SK-N-SH treated with all-trans-retinoic acid at 6 μM for 48 hours (cell line): ENCODE data around the gene PPP1R15B.

Source experiments
- ATAC-seq: fragments of 200-7000 bp; cut with Tn5 transposase; 3 replicates; pipeline ENCODE4 v1.9.1; 2020; ENCODE audit warnings: mild to moderate bottlenecking, moderate library complexity
- ARNTL ChIP-seq: fragments of 450-650 bp; formaldehyde crosslinking; IDR thresholded peaks from 2 replicates; pipeline ENCODE4 v1.5.0; 2020; ENCODE audit warnings: low read depth, mild to moderate bottlenecking, moderate library complexity, borderline replicate concordance
- BACH2 ChIP-seq: fragments of 250-450 bp; sonication (Bioruptor Pico); IDR thresholded peaks from 2 replicates; pipeline ENCODE4 v1.9.0; 2021; ENCODE audit warnings: mild to moderate bottlenecking, borderline replicate concordance
- CSDC2 ChIP-seq: fragments of 250-450 bp; sonication (Bioruptor Pico); IDR thresholded peaks from 2 replicates; pipeline ENCODE4 v1.5.0; 2020; ENCODE audit warnings: mild to moderate bottlenecking, moderate library complexity
- ESRRG ChIP-seq: fragments of 250-450 bp; sonication (Bioruptor Pico); IDR thresholded peaks from 2 replicates; pipeline ENCODE4 v1.6.1; 2021; ENCODE audit warnings: mild to moderate bottlenecking
- GLIS3 ChIP-seq: fragments of 250-450 bp; sonication (Bioruptor Pico); IDR thresholded peaks from 2 replicates; pipeline ENCODE4 v1.5.0; 2020; ENCODE audit warnings: mild to moderate bottlenecking, moderate library complexity
- ISL1 ChIP-seq: fragments of 250-450 bp; sonication (Bioruptor Pico); IDR thresholded peaks from 2 replicates; pipeline ENCODE4 v2.1.2; 2022; ENCODE audit warnings: mild to moderate bottlenecking, moderate library complexity
- OSR1 ChIP-seq: fragments of 250-450 bp; sonication (Bioruptor Pico); IDR thresholded peaks from 2 replicates; pipeline ENCODE4 v1.8.0; 2022; ENCODE audit warnings: moderate library complexity, mild to moderate bottlenecking, inconsistent platforms
- PPARA ChIP-seq: fragments of 250-450 bp; sonication (Bioruptor Pico); IDR thresholded peaks from 2 replicates; pipeline ENCODE4 v1.5.0; 2020; ENCODE audit warnings: mild to moderate bottlenecking, borderline replicate concordance
- RARB ChIP-seq: fragments of 250-450 bp; sonication (Bioruptor Pico); IDR thresholded peaks from 2 replicates; pipeline ENCODE4 v1.8.0; 2021; ENCODE audit warnings: mild to moderate bottlenecking, moderate library complexity
- SNAI2 ChIP-seq: fragments of 250-450 bp; sonication (Bioruptor Pico); IDR thresholded peaks from 2 replicates; pipeline ENCODE4 v1.5.0; 2020; ENCODE audit warnings: mild to moderate bottlenecking, moderate library complexity
- TCF4 ChIP-seq: fragments of 250-450 bp; sonication (Bioruptor Pico); IDR thresholded peaks from 2 replicates; pipeline ENCODE4 v1.8.0; 2021; ENCODE audit warnings: mild to moderate bottlenecking, moderate library complexity, borderline replicate concordance
- TOX ChIP-seq: fragments of 250-450 bp; sonication (Bioruptor Pico); IDR thresholded peaks from 2 replicates; pipeline ENCODE4 v1.8.0; 2021; ENCODE audit warnings: mild to moderate bottlenecking, moderate library complexity, borderline replicate concordance
- ZC3H10 ChIP-seq: fragments of 250-450 bp; sonication (Bioruptor Pico); IDR thresholded peaks from 2 replicates; pipeline ENCODE4 v1.5.1; 2021; ENCODE audit warnings: mild to moderate bottlenecking, moderate library complexity
- ZFP3 ChIP-seq: fragments of 250-450 bp; sonication (Bioruptor Pico); IDR thresholded peaks from 2 replicates; pipeline ENCODE4 v1.5.0; 2020; ENCODE audit warnings: mild to moderate bottlenecking, moderate library complexity
- ZFP30 ChIP-seq: fragments of 450-650 bp; formaldehyde crosslinking; IDR thresholded peaks from 2 replicates; pipeline ENCODE4 v1.5.0; 2022; ENCODE audit warnings: mild to moderate bottlenecking, moderate library complexity
- ZNF565 ChIP-seq: fragments of 450-650 bp; formaldehyde crosslinking; conservative IDR thresholded peaks from 2 replicates; pipeline ENCODE4 v1.5.0; 2020; ENCODE audit warnings: low read depth, mild to moderate bottlenecking, moderate library complexity
- ZNF70 ChIP-seq: fragments of 450-650 bp; formaldehyde crosslinking; IDR thresholded peaks from 2 replicates; pipeline ENCODE4 v1.5.0; 2020; ENCODE audit warnings: mild to moderate bottlenecking, moderate library complexity
- ZNF8 ChIP-seq: fragments of 450-650 bp; formaldehyde crosslinking; IDR thresholded peaks from 2 replicates; pipeline ENCODE4 v1.5.0; 2020; ENCODE audit warnings: mild to moderate bottlenecking, moderate library complexity
- TF ChIP-seq, protein P1 (sequence below): fragments of 250-450 bp; sonication (Bioruptor Pico); IDR thresholded peaks from 2 replicates; pipeline ENCODE4 v1.5.0; 2020; ENCODE audit warnings: mild to moderate bottlenecking, moderate library complexity
- TF ChIP-seq, protein P2 (sequence below): fragments of 250-450 bp; sonication (Bioruptor Pico); IDR thresholded peaks from 2 replicates; pipeline ENCODE4 v1.5.1; 2021; ENCODE audit warnings: mild to moderate bottlenecking, moderate library complexity
- TF ChIP-seq, protein P3 (sequence below): fragments of 250-450 bp; sonication (Bioruptor Pico); IDR thresholded peaks from 2 replicates; pipeline ENCODE4 v1.5.1; 2020; ENCODE audit warnings: low read depth, mild to moderate bottlenecking, moderate library complexity
- TF ChIP-seq, protein P4 (sequence below): fragments of 250-450 bp; sonication (Bioruptor Pico); IDR thresholded peaks from 2 replicates; pipeline ENCODE4 v1.8.0; 2020; ENCODE audit warnings: mild to moderate bottlenecking, moderate library complexity, borderline replicate concordance

Gene PPP1R15B

DNA sequence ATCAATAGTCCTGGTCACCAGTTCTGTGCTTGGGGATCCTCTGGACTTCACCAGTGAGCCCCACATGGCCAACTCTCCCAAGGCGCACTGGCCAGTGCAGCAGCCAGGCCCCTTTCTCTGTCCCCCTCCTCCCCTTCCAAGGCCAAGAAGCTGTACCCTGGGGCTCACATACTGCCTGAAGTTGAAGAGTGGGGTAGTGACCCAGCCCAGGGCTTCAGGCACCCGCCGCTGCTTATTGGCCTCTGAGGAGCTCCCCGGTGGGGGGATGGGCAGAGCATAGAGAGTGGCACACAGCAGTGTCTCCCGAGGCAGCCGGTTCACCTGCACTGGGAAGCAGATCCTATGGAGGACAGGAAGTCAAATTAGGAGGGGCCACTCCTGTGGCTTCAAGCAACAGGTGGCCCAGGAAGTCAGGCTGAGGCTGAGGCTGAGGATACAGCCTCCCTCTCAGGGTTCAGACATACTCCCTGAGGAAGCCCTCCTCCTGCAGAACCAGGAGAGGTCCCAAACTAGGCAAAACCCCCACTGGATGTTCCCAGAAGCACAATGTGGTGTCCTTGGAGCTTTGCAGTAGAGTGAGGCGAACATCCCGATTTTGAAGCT is 38.2 kb upstream of the PPP1R15B start (continued):
- TF ChIP-seq, protein P1, sequence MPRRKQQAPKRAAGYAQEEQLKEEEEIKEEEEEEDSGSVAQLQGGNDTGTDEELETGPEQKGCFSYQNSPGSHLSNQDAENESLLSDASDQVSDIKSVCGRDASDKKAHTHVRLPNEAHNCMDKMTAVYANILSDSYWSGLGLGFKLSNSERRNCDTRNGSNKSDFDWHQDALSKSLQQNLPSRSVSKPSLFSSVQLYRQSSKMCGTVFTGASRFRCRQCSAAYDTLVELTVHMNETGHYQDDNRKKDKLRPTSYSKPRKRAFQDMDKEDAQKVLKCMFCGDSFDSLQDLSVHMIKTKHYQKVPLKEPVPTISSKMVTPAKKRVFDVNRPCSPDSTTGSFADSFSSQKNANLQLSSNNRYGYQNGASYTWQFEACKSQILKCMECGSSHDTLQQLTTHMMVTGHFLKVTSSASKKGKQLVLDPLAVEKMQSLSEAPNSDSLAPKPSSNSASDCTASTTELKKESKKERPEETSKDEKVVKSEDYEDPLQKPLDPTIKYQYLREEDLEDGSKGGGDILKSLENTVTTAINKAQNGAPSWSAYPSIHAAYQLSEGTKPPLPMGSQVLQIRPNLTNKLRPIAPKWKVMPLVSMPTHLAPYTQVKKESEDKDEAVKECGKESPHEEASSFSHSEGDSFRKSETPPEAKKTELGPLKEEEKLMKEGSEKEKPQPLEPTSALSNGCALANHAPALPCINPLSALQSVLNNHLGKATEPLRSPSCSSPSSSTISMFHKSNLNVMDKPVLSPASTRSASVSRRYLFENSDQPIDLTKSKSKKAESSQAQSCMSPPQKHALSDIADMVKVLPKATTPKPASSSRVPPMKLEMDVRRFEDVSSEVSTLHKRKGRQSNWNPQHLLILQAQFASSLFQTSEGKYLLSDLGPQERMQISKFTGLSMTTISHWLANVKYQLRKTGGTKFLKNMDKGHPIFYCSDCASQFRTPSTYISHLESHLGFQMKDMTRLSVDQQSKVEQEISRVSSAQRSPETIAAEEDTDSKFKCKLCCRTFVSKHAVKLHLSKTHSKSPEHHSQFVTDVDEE (CRISPR knock-in tag), result no peak
- no peak for TF ChIP-seq SNAI2 (CRISPR knock-in tag)

DNA sequence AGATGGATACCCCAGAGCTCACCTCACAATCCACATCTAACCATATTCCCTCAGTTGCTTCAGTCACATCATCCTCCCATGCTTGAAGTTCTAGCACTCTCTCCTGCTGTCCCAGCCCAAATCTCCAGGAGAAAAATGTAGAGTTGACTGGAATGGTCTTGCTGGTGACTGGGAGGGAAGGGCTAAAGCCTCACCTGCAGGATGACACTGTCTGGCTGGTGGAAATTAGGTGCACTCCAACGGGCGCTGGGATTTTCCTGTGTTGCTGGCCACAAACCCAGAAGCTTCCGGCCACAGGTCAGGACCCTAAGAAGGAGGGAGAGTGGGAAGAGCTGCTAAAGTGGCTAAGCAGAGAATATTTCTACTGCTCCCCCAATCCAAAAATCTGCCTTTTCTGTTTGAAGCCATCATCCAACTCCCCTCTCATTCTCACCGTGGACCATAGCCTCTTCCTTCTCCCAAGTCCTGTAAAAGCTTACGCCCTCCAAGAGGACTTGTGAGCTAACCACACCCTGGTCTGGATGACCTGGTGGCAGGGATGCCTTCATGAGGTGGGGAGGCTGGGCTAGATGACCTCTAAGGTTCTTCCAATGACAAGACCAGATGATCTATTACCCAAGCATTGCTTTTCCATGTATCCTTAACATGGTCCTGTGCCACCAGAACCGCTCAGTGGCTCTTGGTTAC is 37.5 kb upstream of the PPP1R15B start:
- no peak for TF ChIP-seq ZC3H10 (CRISPR knock-in tag)
- no peak for TF ChIP-seq BACH2 (CRISPR knock-in tag)
- TF ChIP-seq PPARA (CRISPR knock-in tag), result no peak
- no peak for TF ChIP-seq SNAI2 (CRISPR knock-in tag)
- TF ChIP-seq, protein P1 (CRISPR knock-in tag), result no peak
- TF ChIP-seq ZFP30 (CRISPR knock-in tag), result no peak
- no peak for TF ChIP-seq ARNTL (CRISPR knock-in tag)
- TF ChIP-seq ZNF70 (CRISPR knock-in tag), result no peak
- TF ChIP-seq, all 23 proteins: peak for 0
- ATAC-seq, result no peak

DNA sequence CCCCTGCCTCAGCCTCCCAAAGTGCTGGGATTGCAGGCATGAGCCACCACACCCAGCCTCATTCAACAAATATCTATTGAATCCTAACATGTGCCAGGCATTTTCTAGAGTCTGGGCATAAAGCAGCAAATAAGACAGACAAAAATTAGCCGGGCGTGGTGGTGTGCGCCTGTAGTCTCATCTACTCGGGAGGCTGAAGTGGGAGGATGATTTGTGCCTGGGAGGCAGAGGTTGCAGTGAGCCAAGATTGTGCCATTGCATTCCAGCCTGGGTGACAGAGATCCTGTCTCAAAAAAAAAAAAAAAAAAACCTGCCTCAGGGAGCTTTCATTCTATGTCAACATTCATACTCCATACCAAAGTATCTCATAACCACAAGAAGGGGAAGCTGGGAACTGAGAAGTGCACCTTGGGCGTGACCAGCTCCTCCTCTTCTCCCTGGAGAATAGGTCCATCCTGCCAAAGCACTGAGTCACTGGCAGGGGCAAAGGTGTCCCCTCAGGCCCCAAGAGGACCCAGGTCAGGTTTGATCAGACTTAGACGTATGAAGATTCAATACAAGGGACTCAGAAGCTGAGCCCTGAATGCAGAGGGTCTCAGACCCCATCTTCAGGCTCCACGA is 36.8 kb upstream of the PPP1R15B start:
- ATAC-seq, result no peak
- TF ChIP-seq, protein P2, sequence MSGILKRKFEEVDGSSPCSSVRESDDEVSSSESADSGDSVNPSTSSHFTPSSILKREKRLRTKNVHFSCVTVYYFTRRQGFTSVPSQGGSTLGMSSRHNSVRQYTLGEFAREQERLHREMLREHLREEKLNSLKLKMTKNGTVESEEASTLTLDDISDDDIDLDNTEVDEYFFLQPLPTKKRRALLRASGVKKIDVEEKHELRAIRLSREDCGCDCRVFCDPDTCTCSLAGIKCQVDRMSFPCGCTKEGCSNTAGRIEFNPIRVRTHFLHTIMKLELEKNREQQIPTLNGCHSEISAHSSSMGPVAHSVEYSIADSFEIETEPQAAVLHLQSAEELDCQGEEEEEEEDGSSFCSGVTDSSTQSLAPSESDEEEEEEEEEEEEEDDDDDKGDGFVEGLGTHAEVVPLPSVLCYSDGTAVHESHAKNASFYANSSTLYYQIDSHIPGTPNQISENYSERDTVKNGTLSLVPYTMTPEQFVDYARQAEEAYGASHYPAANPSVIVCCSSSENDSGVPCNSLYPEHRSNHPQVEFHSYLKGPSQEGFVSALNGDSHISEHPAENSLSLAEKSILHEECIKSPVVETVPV (CRISPR knock-in tag), result no peak
- TF ChIP-seq BACH2 (CRISPR knock-in tag) (no peak), SNAI2 (CRISPR knock-in tag) (no peak), RARB (CRISPR knock-in tag) (no peak), ESRRG (CRISPR knock-in tag) (no peak), ISL1 (CRISPR knock-in tag) (no peak), OSR1 (CRISPR knock-in tag) (no peak), TCF4 (CRISPR knock-in tag) (no peak), ZNF8 (CRISPR knock-in tag) (no peak), CSDC2 (CRISPR knock-in tag) (no peak), ZNF565 (no peak), ZFP30 (CRISPR knock-in tag) (no peak), ZNF70 (CRISPR knock-in tag) (no peak), ZFP3 (CRISPR knock-in tag) (no peak), ARNTL (CRISPR knock-in tag) (no peak), TOX (CRISPR knock-in tag) (no peak), GLIS3 (CRISPR knock-in tag) (no peak)
- TF ChIP-seq, protein P3, sequence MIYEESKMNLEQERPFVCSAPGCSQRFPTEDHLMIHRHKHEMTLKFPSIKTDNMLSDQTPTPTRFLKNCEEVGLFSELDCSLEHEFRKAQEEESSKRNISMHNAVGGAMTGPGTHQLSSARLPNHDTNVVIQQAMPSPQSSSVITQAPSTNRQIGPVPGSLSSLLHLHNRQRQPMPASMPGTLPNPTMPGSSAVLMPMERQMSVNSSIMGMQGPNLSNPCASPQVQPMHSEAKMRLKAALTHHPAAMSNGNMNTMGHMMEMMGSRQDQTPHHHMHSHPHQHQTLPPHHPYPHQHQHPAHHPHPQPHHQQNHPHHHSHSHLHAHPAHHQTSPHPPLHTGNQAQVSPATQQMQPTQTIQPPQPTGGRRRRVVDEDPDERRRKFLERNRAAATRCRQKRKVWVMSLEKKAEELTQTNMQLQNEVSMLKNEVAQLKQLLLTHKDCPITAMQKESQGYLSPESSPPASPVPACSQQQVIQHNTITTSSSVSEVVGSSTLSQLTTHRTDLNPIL (CRISPR knock-in tag), result no peak
- TF ChIP-seq, protein P1 (CRISPR knock-in tag), result no peak
- TF ChIP-seq, protein P4, sequence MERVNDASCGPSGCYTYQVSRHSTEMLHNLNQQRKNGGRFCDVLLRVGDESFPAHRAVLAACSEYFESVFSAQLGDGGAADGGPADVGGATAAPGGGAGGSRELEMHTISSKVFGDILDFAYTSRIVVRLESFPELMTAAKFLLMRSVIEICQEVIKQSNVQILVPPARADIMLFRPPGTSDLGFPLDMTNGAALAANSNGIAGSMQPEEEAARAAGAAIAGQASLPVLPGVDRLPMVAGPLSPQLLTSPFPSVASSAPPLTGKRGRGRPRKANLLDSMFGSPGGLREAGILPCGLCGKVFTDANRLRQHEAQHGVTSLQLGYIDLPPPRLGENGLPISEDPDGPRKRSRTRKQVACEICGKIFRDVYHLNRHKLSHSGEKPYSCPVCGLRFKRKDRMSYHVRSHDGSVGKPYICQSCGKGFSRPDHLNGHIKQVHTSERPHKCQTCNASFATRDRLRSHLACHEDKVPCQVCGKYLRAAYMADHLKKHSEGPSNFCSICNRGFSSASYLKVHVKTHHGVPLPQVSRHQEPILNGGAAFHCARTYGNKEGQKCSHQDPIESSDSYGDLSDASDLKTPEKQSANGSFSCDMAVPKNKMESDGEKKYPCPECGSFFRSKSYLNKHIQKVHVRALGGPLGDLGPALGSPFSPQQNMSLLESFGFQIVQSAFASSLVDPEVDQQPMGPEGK (CRISPR knock-in tag), result no peak
- TF ChIP-seq, all 23 proteins: peak for 0
